OCI-LY7 (cell line): ENCODE data around the gene MESP1. TPM values are rescaled to one million over a fixed set of nuclear protein-coding genes. Genes with fewer than 3 reads are reported as not detected.

Experiments used
- BruUV-seq: library from RNA; stranded (reverse); fragments of 400-500 nt; replicated peaks from 2 replicates; lab custom pipeline; 2021; lab: Mats Ljungman, UMichigan
- CTCF ChIA-PET: fragments of 300-600 bp; sonication (Branson Sonifier 250); formaldehyde crosslinking; loops from one replicate; lab custom pipeline; 2022; ENCODE audit warnings: antibody characterized with exemption; ENCODE audit not compliant: unreplicated experiment; lab: Charles Lee
- POLR2A ChIA-PET: fragments of 300-600 bp; sonication (Branson Sonifier 250); formaldehyde crosslinking; loops from one replicate; lab custom pipeline; 2022; ENCODE audit warnings: antibody characterized with exemption; lab: Charles Lee
- DNase-seq: peaks from one replicate; pipeline ENCODE4 v3.0.0-alpha.2; 2015; ENCODE audit warnings: low spot score
- H2AFZ ChIP-seq: fragments of 200-600 bp; sonication (generic), shearing (Covaris generic); 2 replicates; pipeline ENCODE4 v1.6.1; 2014; ENCODE audit warnings: mild to moderate bottlenecking, antibody characterized with exemption, low read length, moderate library complexity
- H3K27ac ChIP-seq: fragments of 200-600 bp; sonication (generic); 2 replicates; pipeline ENCODE4 v1.5.1; 2014; ENCODE audit warnings: mixed run types, low read depth, mild to moderate bottlenecking, moderate library complexity, low read length, inconsistent platforms; ENCODE audit not compliant: poor library complexity, severe bottlenecking
- H3K36me3 ChIP-seq: fragments of 200-600 bp; sonication (generic); 2 replicates; pipeline ENCODE4 v1.6.1; 2014; ENCODE audit warnings: mild to moderate bottlenecking, antibody characterized with exemption, low read length, moderate library complexity, mixed read lengths; ENCODE audit not compliant: insufficient read depth
- H3K4me1 ChIP-seq: fragments of 200-600 bp; sonication (generic); 2 replicates; pipeline ENCODE4 v1.5.1; 2014; ENCODE audit warnings: mild to moderate bottlenecking, low read length; ENCODE audit not compliant: insufficient read depth, poor library complexity, severe bottlenecking
- H3K4me2 ChIP-seq: fragments of 200-600 bp; sonication (generic); 2 replicates; pipeline ENCODE4 v1.6.1; 2014; ENCODE audit warnings: mild to moderate bottlenecking, low read length
- H3K4me3 ChIP-seq: fragments of 200-600 bp; sonication (generic); 2 replicates; pipeline ENCODE4 v1.5.1; 2014; ENCODE audit warnings: mild to moderate bottlenecking, low read depth, low read length; ENCODE audit not compliant: poor library complexity, severe bottlenecking
- H3K79me2 ChIP-seq: fragments of 200-600 bp; sonication (generic); 2 replicates; pipeline ENCODE4 v1.6.1; 2016; ENCODE audit warnings: low read depth, mild to moderate bottlenecking, low read length, moderate library complexity, mixed read lengths; ENCODE audit not compliant: insufficient read depth
- H3K9me2 ChIP-seq: fragments of 200-600 bp; sonication (generic); 2 replicates; pipeline ENCODE4 v1.6.1; 2016; ENCODE audit warnings: mild to moderate bottlenecking, low read length, mixed read lengths; ENCODE audit not compliant: insufficient read depth
- H3K9me3 ChIP-seq: fragments of 200-600 bp; sonication (generic); 2 replicates; pipeline ENCODE4 v1.6.1; 2014; ENCODE audit warnings: mild to moderate bottlenecking, mixed run types, low read length, mixed read lengths
- H4K20me1 ChIP-seq: fragments of 200-600 bp; sonication (generic); 2 replicates; pipeline ENCODE4 v1.6.1; 2014; ENCODE audit warnings: mild to moderate bottlenecking, antibody characterized with exemption, low read length, moderate library complexity, mixed read lengths; ENCODE audit not compliant: insufficient read depth
- EZH2phosphoT487 ChIP-seq: fragments of 200-600 bp; sonication (generic); IDR thresholded peaks from 2 replicates; pipeline ENCODE4 v1.6.1; 2018; ENCODE audit warnings: low read depth, borderline replicate concordance, mild to moderate bottlenecking, mixed run types, antibody characterized with exemption, low read length, moderate library complexity, mixed read lengths
- intact Hi-C: fragments of 100-400 bp; cut with micrococcal nuclease; formaldehyde crosslinking; loops from one replicate; pipeline ENCODE4 v1.10.0; 2022; ENCODE audit not compliant: unreplicated experiment
- total RNA-seq, 2 experiments: library from RNA; depleted of rRNA in 1 of 2; stranded (reverse); fragments of >200 nt in 1 of 2; shearing (Covaris generic) in 1 of 2; gene quantifications; 2 replicates each; pipeline ENCODE4 v1.2.3, GENCODE V29; 2014 to 2022
- TF ChIP-seq, protein P1 (sequence below): fragments of 200-600 bp; sonication (generic); conservative IDR thresholded peaks from 2 replicates; pipeline ENCODE4 v1.5.1; 2014; ENCODE audit warnings: mild to moderate bottlenecking, antibody characterized with exemption, low read length, moderate library complexity, mixed read lengths

Gene MESP1
- total RNA-seq, 2 experiments from 2014 or later = 3.5 TPM; not detected in 1

GRCh38 chr15:89759835-89760234, 8.8 kb upstream of the MESP1 start:
- no TSS peak for BruUV-seq
- Histone ChIP-seq H2AFZ (no peak overlapping the region), H4K20me1 (no peaks in the 10 kb centered on the region), H3K9me3 (no peaks in the 10 kb centered on the region), H3K9me2 (no peaks in the 10 kb centered on the region), H3K27ac (no peak overlapping the region), H3K4me3 (no peak overlapping the region), H3K36me3 (no peaks in the 10 kb centered on the region), H3K79me2 (no peaks in the 10 kb centered on the region), H3K4me2 (no peak overlapping the region), H3K4me1 (no peaks in the 10 kb centered on the region)
- no peak for DNase-seq
- TF ChIP-seq, protein P1, sequence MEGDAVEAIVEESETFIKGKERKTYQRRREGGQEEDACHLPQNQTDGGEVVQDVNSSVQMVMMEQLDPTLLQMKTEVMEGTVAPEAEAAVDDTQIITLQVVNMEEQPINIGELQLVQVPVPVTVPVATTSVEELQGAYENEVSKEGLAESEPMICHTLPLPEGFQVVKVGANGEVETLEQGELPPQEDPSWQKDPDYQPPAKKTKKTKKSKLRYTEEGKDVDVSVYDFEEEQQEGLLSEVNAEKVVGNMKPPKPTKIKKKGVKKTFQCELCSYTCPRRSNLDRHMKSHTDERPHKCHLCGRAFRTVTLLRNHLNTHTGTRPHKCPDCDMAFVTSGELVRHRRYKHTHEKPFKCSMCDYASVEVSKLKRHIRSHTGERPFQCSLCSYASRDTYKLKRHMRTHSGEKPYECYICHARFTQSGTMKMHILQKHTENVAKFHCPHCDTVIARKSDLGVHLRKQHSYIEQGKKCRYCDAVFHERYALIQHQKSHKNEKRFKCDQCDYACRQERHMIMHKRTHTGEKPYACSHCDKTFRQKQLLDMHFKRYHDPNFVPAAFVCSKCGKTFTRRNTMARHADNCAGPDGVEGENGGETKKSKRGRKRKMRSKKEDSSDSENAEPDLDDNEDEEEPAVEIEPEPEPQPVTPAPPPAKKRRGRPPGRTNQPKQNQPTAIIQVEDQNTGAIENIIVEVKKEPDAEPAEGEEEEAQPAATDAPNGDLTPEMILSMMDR = no peak
- no peak for TF ChIP-seq EZH2phosphoT487
- ChIA-PET POLR2A (no interaction called here), CTCF (interaction anchor here (0.6 to 1.5 kb wide), 3 partner anchors 12 to 115 kb away, joined by 5 to 17 read pairs (median 7); no protein-coding TSS in a partner anchor)
- intact Hi-C loops = loop anchor here (1.0 to 5.0 kb wide), 2 partner anchors 115 to 312 kb away; no protein-coding TSS in a partner anchor

- no peaks in the 10 kb centered on the region for H3K36me3 ChIP-seq
- CTCF ChIA-PET = no interaction called here
- no peak for DNase-seq
- no peaks in the 10 kb centered on the region for H3K9me3 ChIP-seq
- no TSS peak for BruUV-seq
- no peaks in the 10 kb centered on the region for H4K20me1 ChIP-seq
- no peaks in the 10 kb centered on the region for H3K79me2 ChIP-seq
- no peaks in the 10 kb centered on the region for H3K4me1 ChIP-seq
- intact Hi-C loops = no loop called here
- H3K4me3 ChIP-seq = no peak overlapping the region
- no peak overlapping the region for H2AFZ ChIP-seq
- no peaks in the 10 kb centered on the region for H3K9me2 ChIP-seq
- TF ChIP-seq EZH2phosphoT487 = no peak
- TF ChIP-seq, protein P1 = no peak
- H3K27ac ChIP-seq = no peak overlapping the region
- POLR2A ChIA-PET = no interaction called here
- no peak overlapping the region for H3K4me2 ChIP-seq
Measured at GRCh38 chr15:89758981-89759380, 7.9 kb upstream of the MESP1 start.

DNA sequence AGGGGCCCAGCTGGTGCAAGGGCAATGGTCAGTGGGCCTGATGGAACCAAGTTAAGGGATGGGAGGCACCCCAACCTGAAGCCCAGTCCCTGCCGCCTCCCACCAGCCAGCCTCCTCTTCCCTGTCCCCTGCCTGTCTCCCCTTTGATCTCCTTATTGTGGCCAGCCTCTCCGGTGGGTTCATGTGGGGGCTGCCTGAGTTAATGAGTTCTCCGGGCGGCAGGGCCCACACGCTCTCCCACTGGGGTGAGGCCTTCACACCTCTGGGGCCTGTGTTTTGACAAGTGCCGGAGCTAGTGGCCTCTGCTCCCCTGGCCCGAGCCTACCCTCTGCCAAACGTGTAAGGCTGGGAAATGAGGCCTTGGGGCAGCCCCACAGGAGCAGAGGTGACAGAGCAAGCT, 7.2 kb upstream of the MESP1 start:
- Histone ChIP-seq H3K79me2 (no peaks in the 10 kb centered on the region), H2AFZ (no peak overlapping the region), H4K20me1 (no peaks in the 10 kb centered on the region), H3K9me3 (no peaks in the 10 kb centered on the region), H3K4me2 (no peak overlapping the region), H3K27ac (no peak overlapping the region), H3K36me3 (no peaks in the 10 kb centered on the region), H3K9me2 (no peaks in the 10 kb centered on the region), H3K4me3 (no peak overlapping the region), H3K4me1 (no peaks in the 10 kb centered on the region)
- TF ChIP-seq, protein P1 = no peak
- TF ChIP-seq EZH2phosphoT487 = no peak
- CTCF ChIA-PET = no interaction called here
- DNase-seq = no peak
- intact Hi-C loops = no loop called here
- BruUV-seq = no TSS peak
- POLR2A ChIA-PET = no interaction called here
